Body of pancreas (tissue), 4 donors: Measurements from ENCODE around the gene VPS26A. TPM values are rescaled to one million over a fixed set of nuclear protein-coding genes. Genes with fewer than 3 reads are reported as not detected.

Experiments used
- ATAC-seq: fragments of 150-250 bp; one replicate; pipeline ENCODE4 v1.9.1; 2016
- DNase-seq, 4 donors: peaks; one replicate each; pipeline ENCODE4 v3.0.0-alpha.2; 2019
- H3K27ac ChIP-seq, 4 donors: fragments of 200-600 bp; sonication (generic); 1 replicate in 3 of 4; 2 replicates in 1 of 4; pipeline versions ENCODE4 v1.5.1 to v1.6.1; 2016 to 2019; ENCODE audit warnings: mild to moderate bottlenecking in 1 of 4, mixed read lengths in 1 of 4, moderate library complexity in 1 of 4
- H3K27me3 ChIP-seq, 2 donors: fragments of 200-600 bp; sonication (generic); one replicate each; pipeline ENCODE4 v1.6.0; 2016; ENCODE audit warnings: mild to moderate bottlenecking in 1 of 2
- H3K36me3 ChIP-seq, 2 donors: fragments of 200-600 bp; sonication (generic); replicated peaks in 1 of 2; 2 replicates each; pipeline ENCODE4 v1.5.1; 2016; ENCODE audit warnings: low read depth in 2 of 2; ENCODE audit not compliant: insufficient read depth in 1 of 2
- H3K4me1 ChIP-seq: fragments of 200-600 bp; sonication (generic); one replicate; pipeline ENCODE4 v1.6.0; 2016
- H3K4me3 ChIP-seq, 2 donors: fragments of 200-600 bp; sonication (generic); 1 replicate in 1 of 2; 2 replicates in 1 of 2; pipeline ENCODE4 v1.5.1; 2016 to 2019
- H3K9me3 ChIP-seq, 3 donors: fragments of 200-600 bp; sonication (generic); 1 replicate in 2 of 3; 2 replicates in 1 of 3; pipeline ENCODE4 v1.5.1; 2016
- POLR2A ChIP-seq, 3 donors: fragments of 450-650 bp; IDR thresholded peaks; one replicate each; pipeline ENCODE4 v1.6.1; 2016; ENCODE audit warnings: antibody characterized with exemption in 3 of 3, mild to moderate bottlenecking in 2 of 3
- WGBS, 2 donors: methylation state at CpG; one replicate each; pipeline ENCODE4 v1.1.5; 2017; 5-methylcytosine and 5-hydroxymethylcytosine counted together
- intact Hi-C: fragments of 100-400 bp; cut with DNase I; formaldehyde crosslinking; loops from one replicate; pipeline ENCODE4 v1.15.1; 2023
- total RNA-seq, 2 donors: library from RNA; depleted of rRNA; stranded (reverse); fragments of >200 nt; gene quantifications; one replicate each; pipeline ENCODE4 v1.1.0, GENCODE V29; 2016
- TF ChIP-seq, protein P1 (sequence below), 7 experiments: fragments of 450-650 bp in 4 of 7; fragments of 200-600 bp in 3 of 7; sonication (generic) in 3 of 7; IDR thresholded peaks; one replicate each; pipeline ENCODE4 v1.5.1; 2016 to 2019; ENCODE audit warnings: antibody characterized with exemption in 7 of 7

VPS26A gene
- total RNA-seq, 2 donors from 2014 or later, result 12.2 to 17.1 TPM

DNA sequence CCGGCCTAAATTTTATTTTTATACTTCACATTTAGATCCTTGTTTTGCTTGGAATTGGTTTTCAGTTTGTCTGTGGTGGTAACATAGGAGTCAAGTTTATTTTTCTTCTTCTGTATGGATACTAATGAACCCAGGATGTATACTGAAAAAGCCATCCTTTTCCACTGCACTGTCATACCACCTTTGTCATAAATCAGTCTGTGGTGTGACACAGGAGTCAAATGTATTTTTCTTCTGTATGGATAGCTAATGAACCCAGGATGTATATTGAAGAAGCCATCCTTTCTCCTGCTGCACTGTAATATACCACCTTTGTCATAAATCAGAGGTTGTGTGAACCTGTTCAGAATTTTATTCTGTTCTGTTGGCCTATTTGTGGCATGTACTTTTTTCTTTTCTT lies 21.4 kb downstream of the VPS26A start:
- H3K9me3 ChIP-seq, result no peaks in the 10 kb centered on the region
- H3K27ac ChIP-seq, result no peak overlapping the region
- TF ChIP-seq, protein P1, sequence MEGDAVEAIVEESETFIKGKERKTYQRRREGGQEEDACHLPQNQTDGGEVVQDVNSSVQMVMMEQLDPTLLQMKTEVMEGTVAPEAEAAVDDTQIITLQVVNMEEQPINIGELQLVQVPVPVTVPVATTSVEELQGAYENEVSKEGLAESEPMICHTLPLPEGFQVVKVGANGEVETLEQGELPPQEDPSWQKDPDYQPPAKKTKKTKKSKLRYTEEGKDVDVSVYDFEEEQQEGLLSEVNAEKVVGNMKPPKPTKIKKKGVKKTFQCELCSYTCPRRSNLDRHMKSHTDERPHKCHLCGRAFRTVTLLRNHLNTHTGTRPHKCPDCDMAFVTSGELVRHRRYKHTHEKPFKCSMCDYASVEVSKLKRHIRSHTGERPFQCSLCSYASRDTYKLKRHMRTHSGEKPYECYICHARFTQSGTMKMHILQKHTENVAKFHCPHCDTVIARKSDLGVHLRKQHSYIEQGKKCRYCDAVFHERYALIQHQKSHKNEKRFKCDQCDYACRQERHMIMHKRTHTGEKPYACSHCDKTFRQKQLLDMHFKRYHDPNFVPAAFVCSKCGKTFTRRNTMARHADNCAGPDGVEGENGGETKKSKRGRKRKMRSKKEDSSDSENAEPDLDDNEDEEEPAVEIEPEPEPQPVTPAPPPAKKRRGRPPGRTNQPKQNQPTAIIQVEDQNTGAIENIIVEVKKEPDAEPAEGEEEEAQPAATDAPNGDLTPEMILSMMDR (IDR thresholded peaks at IDR 0.05), result no peak
- TF ChIP-seq POLR2A (IDR thresholded peaks at IDR 0.05), result no peak
- 93 to 95% methylated on average over 1 of the region's 1 CpG for WGBS, 2 donors
- intact Hi-C loops, result no loop called here
- no peaks in the 10 kb centered on the region for H3K27me3 ChIP-seq
- DNase-seq (no peak), ATAC-seq (no peak)
- H3K4me1 ChIP-seq, result no peaks in the 10 kb centered on the region
- H3K4me3 ChIP-seq, result no peak overlapping the region
- H3K36me3 ChIP-seq, result no peaks in the 10 kb centered on the region

DNA sequence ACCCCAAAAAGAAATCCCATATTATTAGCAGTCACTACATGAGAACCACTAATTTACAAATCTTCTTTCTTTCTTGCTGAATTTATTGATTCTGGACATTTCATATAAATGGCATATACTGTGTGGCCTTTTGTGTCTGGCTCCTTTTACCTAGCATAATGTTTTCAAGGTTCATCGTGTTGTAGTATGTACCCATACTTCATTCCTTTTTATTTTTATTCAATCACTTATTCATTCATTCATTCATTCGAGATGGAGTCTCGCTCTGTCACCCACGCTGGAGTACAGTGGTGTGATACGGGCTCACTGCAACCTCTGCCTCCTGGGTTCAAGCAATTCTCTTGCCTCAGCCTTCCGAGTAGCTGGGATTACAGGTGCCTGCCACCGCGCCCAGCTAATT lies 21.9 kb downstream of the VPS26A start:
- DNase-seq, result no peak
- no peaks in the 10 kb centered on the region for H3K27me3 ChIP-seq
- H3K4me1 ChIP-seq, result no peaks in the 10 kb centered on the region
- no peak overlapping the region for H3K4me3 ChIP-seq
- no peak for ATAC-seq
- H3K9me3 ChIP-seq, result no peaks in the 10 kb centered on the region
- no peaks in the 10 kb centered on the region for H3K36me3 ChIP-seq
- intact Hi-C loops, result no loop called here
- no peak for TF ChIP-seq POLR2A (IDR thresholded peaks at IDR 0.05)
- TF ChIP-seq, protein P1 (IDR thresholded peaks at IDR 0.05), result no peak
- WGBS, 2 donors, result 94 to 96% methylated on average over 8 of the region's 8 CpGs
- H3K27ac ChIP-seq, result no peak overlapping the region

GRCh38 chr10:69146759-69147158 lies 22.8 kb downstream of the VPS26A start:
- H3K27ac ChIP-seq, result no peak overlapping the region
- no peaks in the 10 kb centered on the region for H3K36me3 ChIP-seq
- intact Hi-C loops, result no loop called here
- TF ChIP-seq, protein P1 (IDR thresholded peaks at IDR 0.05), result no peak
- TF ChIP-seq POLR2A (IDR thresholded peaks at IDR 0.05), result no peak
- ATAC-seq (no peak), DNase-seq (no peak)
- H3K4me3 ChIP-seq, result no peak overlapping the region
- H3K9me3 ChIP-seq, result no peaks in the 10 kb centered on the region
- no peaks in the 10 kb centered on the region for H3K4me1 ChIP-seq
- H3K27me3 ChIP-seq, result no peaks in the 10 kb centered on the region
- 51 to 52% methylated on average over 2 of the region's 2 CpGs for whole genome bisulfite sequencing, 2 donors

DNA sequence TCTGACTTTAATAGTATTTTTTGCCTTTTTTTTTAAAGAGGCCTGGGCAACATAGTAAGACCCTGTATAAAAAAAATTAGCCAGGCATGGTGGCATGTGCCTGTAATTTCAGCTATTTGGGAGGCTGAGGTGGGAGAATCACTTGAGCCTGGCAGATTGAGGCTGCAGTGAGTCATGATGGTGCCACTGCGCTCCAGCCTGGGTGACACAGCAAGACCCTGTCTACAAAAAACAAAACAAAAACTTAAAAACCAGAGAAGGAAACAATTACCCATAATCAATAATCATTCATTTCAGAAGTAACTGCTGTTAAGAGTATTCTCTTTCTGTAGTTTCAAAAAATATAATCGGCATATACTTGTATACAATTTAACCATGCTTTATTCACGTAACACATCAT lies 28.0 kb downstream of the VPS26A start:
- no peak for TF ChIP-seq POLR2A (IDR thresholded peaks at IDR 0.05)
- TF ChIP-seq, protein P1 (IDR thresholded peaks at IDR 0.05), result no peak
- no peak for DNase-seq
- Histone ChIP-seq H3K36me3 (no peaks in the 10 kb centered on the region), H3K4me3 (no peak overlapping the region), H3K9me3 (no peaks in the 10 kb centered on the region), H3K27ac (no peak overlapping the region), H3K27me3 (no peaks in the 10 kb centered on the region), H3K4me1 (no peaks in the 10 kb centered on the region)
- ATAC-seq, result no peak
- intact Hi-C loops, result no loop called here
- 93 to 97% methylated on average over 3 of the region's 3 CpGs for WGBS, 2 donors

GRCh38 chr10:69153227-69153626 lies 29.2 kb downstream of the VPS26A start:
- no peaks in the 10 kb centered on the region for H3K27me3 ChIP-seq
- no peak for DNase-seq
- H3K27ac ChIP-seq, result no peak overlapping the region
- no peaks in the 10 kb centered on the region for H3K4me1 ChIP-seq
- 83 to 94% methylated on average over 6 of the region's 6 CpGs for WGBS, 2 donors
- intact Hi-C loops, result no loop called here
- peaks cover 0 to 1% of the 10 kb centered on the region in 2 donors for H3K36me3 ChIP-seq
- no peaks in the 10 kb centered on the region for H3K9me3 ChIP-seq
- H3K4me3 ChIP-seq, result no peak overlapping the region
- no peak for ATAC-seq
- no peak for TF ChIP-seq POLR2A (IDR thresholded peaks at IDR 0.05)
- TF ChIP-seq, protein P1 (IDR thresholded peaks at IDR 0.05), result no peak
